Endothelial cell of umbilical vein (primary cell): Measurements from ENCODE around the gene ERBB2. TPM values are rescaled to one million over a fixed set of nuclear protein-coding genes. Genes with fewer than 3 reads are reported as not detected.

Source experiments
- BruUV-seq: library from RNA; stranded (reverse); fragments of 400-500 nt; replicated peaks from 2 replicates; lab custom pipeline; 2021; lab: Mats Ljungman, UMichigan
- CTCF ChIA-PET: fragments of 300-600, 350-600 bp; sonication (Branson Sonifier 250); formaldehyde crosslinking; loops from one replicate; lab custom pipeline; 2021; ENCODE audit warnings: antibody characterized with exemption, inconsistent platforms; lab: Charles Lee
- POLR2A ChIA-PET: fragments of 300-600, 350-600 bp; sonication (Branson Sonifier 250); formaldehyde crosslinking; loops from one replicate; lab custom pipeline; 2021; ENCODE audit warnings: antibody characterized with exemption, inconsistent platforms; lab: Charles Lee
- DNase-seq: peaks from one replicate; pipeline ENCODE4 v3.0.0-alpha.2; 2011; ENCODE audit warnings: low read depth, low spot score
- FAIRE-seq: peaks from 2 replicates; lab custom pipeline; 2011; peaks lifted over from hg19 to GRCh38; lab: Jason Lieb, UNC
- H2AFZ ChIP-seq: 2 replicates; pipeline ENCODE4 v1.6.0; 2012; ENCODE audit warnings: low read depth, low read length, control low read depth, inconsistent platforms
- H3K27ac ChIP-seq: 2 replicates; pipeline ENCODE4 v1.5.1; 2011; ENCODE audit warnings: low read depth, mild to moderate bottlenecking, control low read depth, low read length, moderate library complexity; ENCODE audit not compliant: insufficient read depth
- H3K27me3 ChIP-seq, 2 experiments: 2 replicates each; pipeline versions ENCODE4 v1.6.0 to v1.6.1; 2011; ENCODE audit warnings: low read length in 2 of 2, mixed read lengths in 1 of 2; ENCODE audit not compliant: control insufficient read depth in 2 of 2, insufficient read depth in 2 of 2
- H3K36me3 ChIP-seq, 2 experiments: 2 replicates in 1 of 2; 3 replicates in 1 of 2; pipeline ENCODE4 v1.5.1; 2011; ENCODE audit warnings: low read length in 2 of 2, mild to moderate bottlenecking in 1 of 2, moderate library complexity in 1 of 2; ENCODE audit not compliant: control insufficient read depth in 2 of 2, insufficient read depth in 2 of 2; ENCODE audit errors: extremely low read depth in 1 of 2
- H3K4me1 ChIP-seq: 3 replicates; pipeline ENCODE4 v1.5.1; 2011; ENCODE audit warnings: mild to moderate bottlenecking, low read length; ENCODE audit not compliant: control insufficient read depth, insufficient read depth; ENCODE audit errors: extremely low read depth
- H3K4me2 ChIP-seq: 2 replicates; pipeline ENCODE4 v1.6.1; 2011; ENCODE audit warnings: low read length, control low read depth, mixed read lengths; ENCODE audit not compliant: insufficient read depth
- H3K4me3 ChIP-seq, 3 experiments: fragments of 200-600 bp in 1 of 3; sonication (generic), shearing (Covaris generic) in 1 of 3; replicated peaks in 1 of 3; 2 replicates each; pipeline ENCODE4 v1.5.1; 2011 to 2016; ENCODE audit warnings: control low read depth in 3 of 3, low read length in 3 of 3, mild to moderate bottlenecking in 2 of 3, inconsistent platforms in 1 of 3, low read depth in 1 of 3, moderate library complexity in 1 of 3; ENCODE audit not compliant: insufficient read depth in 1 of 3
- H3K79me2 ChIP-seq: 2 replicates; pipeline ENCODE4 v1.6.0; 2012; ENCODE audit warnings: low read length, inconsistent platforms; ENCODE audit not compliant: control insufficient read depth, insufficient read depth
- H3K9ac ChIP-seq: replicated peaks from 2 replicates; pipeline ENCODE3; 2011; ENCODE audit warnings: low read length, control low read depth; ENCODE audit not compliant: insufficient read depth; ENCODE audit errors: extremely low read depth
- H3K9me1 ChIP-seq: replicated peaks from 3 replicates; pipeline ENCODE4 v1.6.0; 2011; ENCODE audit warnings: mild to moderate bottlenecking, low read length; ENCODE audit not compliant: control insufficient read depth, insufficient read depth; ENCODE audit errors: extremely low read depth
- H3K9me3 ChIP-seq: replicated peaks from 2 replicates; pipeline ENCODE4 v1.5.1; 2012; ENCODE audit warnings: low read length, inconsistent platforms; ENCODE audit not compliant: control insufficient read depth, insufficient read depth
- H4K20me1 ChIP-seq: replicated peaks from 2 replicates; pipeline ENCODE3; 2011; ENCODE audit warnings: mild to moderate bottlenecking, low read length; ENCODE audit not compliant: control insufficient read depth, insufficient read depth; ENCODE audit errors: extremely low read depth
- EZH2 ChIP-seq: IDR thresholded peaks from 2 replicates; pipeline ENCODE4 v1.6.1; 2012; ENCODE audit warnings: borderline replicate concordance, low read depth, mild to moderate bottlenecking, moderate library complexity, low read length, inconsistent platforms; ENCODE audit not compliant: severe bottlenecking
- FOS ChIP-seq: IDR thresholded peaks from 2 replicates; pipeline ENCODE4 v1.6.1; 2011; ENCODE audit warnings: mild to moderate bottlenecking, low read length, moderate library complexity, borderline replicate concordance; ENCODE audit not compliant: insufficient read depth
- GATA2 ChIP-seq: IDR thresholded peaks from 2 replicates; pipeline ENCODE4 v1.7.0; 2011; ENCODE audit warnings: low read depth, mild to moderate bottlenecking, moderate library complexity, mixed read lengths, low read length; ENCODE audit not compliant: insufficient read length, insufficient read depth
- JUN ChIP-seq: IDR thresholded peaks from 2 replicates; pipeline ENCODE4 v1.6.1; 2011; ENCODE audit warnings: borderline replicate concordance, low read depth; ENCODE audit not compliant: insufficient read length, insufficient read depth
- MAX ChIP-seq: IDR thresholded peaks from 2 replicates; pipeline ENCODE4 v1.6.1; 2011; ENCODE audit not compliant: insufficient read depth, insufficient read length
- MYC ChIP-seq: IDR thresholded peaks from one replicate; pipeline ENCODE4 v1.6.1; 2011; ENCODE audit warnings: mild to moderate bottlenecking, low read depth, low read length
- POLR2A ChIP-seq: IDR thresholded peaks from 2 replicates; pipeline ENCODE4 v1.6.1; 2012; ENCODE audit warnings: low read depth, mild to moderate bottlenecking, control low read depth, low read length
- POLR2AphosphoS5 ChIP-seq: IDR thresholded peaks from 2 replicates; pipeline ENCODE4 v1.6.1; 2012; ENCODE audit warnings: low read depth, mild to moderate bottlenecking, control low read depth, low read length, moderate library complexity; ENCODE audit not compliant: insufficient read depth
- dilution Hi-C: fragments of 300-500 bp; cut with MboI; formaldehyde crosslinking; loops from one replicate; pipeline ENCODE4 v1.15.0; 2019; ENCODE audit warnings: low sequenced_read_pairs; ENCODE audit not compliant: extremely low pct_ligation_motif_present
- intact Hi-C: fragments of 100-400 bp; cut with micrococcal nuclease; formaldehyde crosslinking; loops from one replicate; pipeline ENCODE4 v1.10.0; 2022
- polyA plus RNA-seq, 4 experiments: library from polyadenylated mRNA; depleted of rRNA in 3 of 4; stranded (reverse) in 3 of 4; unstranded in 1 of 4; fragments of >200 nt; gene quantifications; 2 replicates each; pipeline versions ENCODE4 v1.2.1 to v1.2.3, GENCODE V29; 2011 to 2012; ENCODE audit warnings: missing spikeins in 1 of 4
- total RNA-seq: library from RNA; stranded (reverse); gene quantifications from 2 replicates; pipeline ENCODE4 v1.2.3, GENCODE V29; 2021
- TF ChIP-seq, protein P1 (sequence below), 2 donors: IDR thresholded peaks; 1 replicate in 1 of 2; 2 replicates in 1 of 2; pipeline ENCODE4 v1.5.1; 2011; ENCODE audit warnings: low read length in 2 of 2, mild to moderate bottlenecking in 2 of 2, moderate library complexity in 2 of 2, control low read depth in 1 of 2, inconsistent platforms in 1 of 2, low read depth in 1 of 2; ENCODE audit not compliant: insufficient read depth in 1 of 2; ENCODE audit errors: extremely low read depth in 1 of 2

ERBB2 gene
- total and polyA plus RNA-seq, 2 donors (not counting 3 experiments of a cell fraction or from before 2014, with no cell fraction given) = 20.6 to 32.9 TPM

GRCh38 chr17:39694593-39694992 lies 5.3 kb upstream of the ERBB2 start:
- no peaks in the 10 kb centered on the region for H3K9me3 ChIP-seq
- no peak overlapping the region for H3K4me2 ChIP-seq
- H3K27me3 ChIP-seq = no peaks in the 10 kb centered on the region
- H3K4me1 ChIP-seq = no peaks in the 10 kb centered on the region
- H3K4me3 ChIP-seq = no peak overlapping the region
- BruUV-seq = no TSS peak
- ChIA-PET CTCF (interaction anchor here (0.8 to 1.5 kb wide), 3 partner anchors 24 to 73 kb away, joined by 3 read pairs; no protein-coding TSS in a partner anchor), POLR2A (no interaction called here)
- no peaks in the 10 kb centered on the region for H3K79me2 ChIP-seq
- no peak overlapping the region for H2AFZ ChIP-seq
- TF ChIP-seq MYC (no peak), POLR2AphosphoS5 (no peak), MAX (no peak), GATA2 (no peak), EZH2 (no peak), POLR2A (no peak), JUN (no peak), FOS (no peak)
- TF ChIP-seq, protein P1, sequence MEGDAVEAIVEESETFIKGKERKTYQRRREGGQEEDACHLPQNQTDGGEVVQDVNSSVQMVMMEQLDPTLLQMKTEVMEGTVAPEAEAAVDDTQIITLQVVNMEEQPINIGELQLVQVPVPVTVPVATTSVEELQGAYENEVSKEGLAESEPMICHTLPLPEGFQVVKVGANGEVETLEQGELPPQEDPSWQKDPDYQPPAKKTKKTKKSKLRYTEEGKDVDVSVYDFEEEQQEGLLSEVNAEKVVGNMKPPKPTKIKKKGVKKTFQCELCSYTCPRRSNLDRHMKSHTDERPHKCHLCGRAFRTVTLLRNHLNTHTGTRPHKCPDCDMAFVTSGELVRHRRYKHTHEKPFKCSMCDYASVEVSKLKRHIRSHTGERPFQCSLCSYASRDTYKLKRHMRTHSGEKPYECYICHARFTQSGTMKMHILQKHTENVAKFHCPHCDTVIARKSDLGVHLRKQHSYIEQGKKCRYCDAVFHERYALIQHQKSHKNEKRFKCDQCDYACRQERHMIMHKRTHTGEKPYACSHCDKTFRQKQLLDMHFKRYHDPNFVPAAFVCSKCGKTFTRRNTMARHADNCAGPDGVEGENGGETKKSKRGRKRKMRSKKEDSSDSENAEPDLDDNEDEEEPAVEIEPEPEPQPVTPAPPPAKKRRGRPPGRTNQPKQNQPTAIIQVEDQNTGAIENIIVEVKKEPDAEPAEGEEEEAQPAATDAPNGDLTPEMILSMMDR (IDR thresholded peaks at IDR 0.05; ENCODE audit: extremely low read depth in 1 of 2, insufficient read depth in 1 of 2, low read depth in 1 of 2, low read length in 2 of 2) = no peak
- intact Hi-C loops = no loop called here
- FAIRE-seq = no peak
- dilution Hi-C loops = no loop called here
- no peaks in the 10 kb centered on the region for H3K9me1 ChIP-seq
- no peaks in the 10 kb centered on the region for H3K36me3 ChIP-seq
- no peak overlapping the region for H3K9ac ChIP-seq
- H3K27ac ChIP-seq = no peak overlapping the region
- no peak for DNase-seq
- H4K20me1 ChIP-seq = no peaks in the 10 kb centered on the region
